Thyroid gland (tissue), 4 donors: Measurements from ENCODE around the gene AZGP1.
"Not testable (repeated sequence)": the region's sequence is repeated elsewhere in the genome, so short reads cannot be mapped to it uniquely, and the experiment has no call there.

ENCODE experiments used
- POLR2A ChIP-seq, 2 donors: fragments of 450-650 bp; IDR thresholded peaks; one replicate each; pipeline ENCODE4 v1.6.1; 2017; ENCODE audit warnings: antibody characterized with exemption in 2 of 2, mild to moderate bottlenecking in 2 of 2, moderate library complexity in 1 of 2
- TF ChIP-seq, protein P1 (sequence below), 6 experiments: fragments of 200-600 bp in 3 of 6; fragments of 450-650 bp in 3 of 6; sonication (generic) in 3 of 6; IDR thresholded peaks; one replicate each; pipeline ENCODE4 v1.5.1; 2016 to 2019; ENCODE audit warnings: antibody characterized with exemption in 6 of 6, mild to moderate bottlenecking in 2 of 6, inconsistent platforms in 1 of 6, moderate library complexity in 1 of 6

DNA sequence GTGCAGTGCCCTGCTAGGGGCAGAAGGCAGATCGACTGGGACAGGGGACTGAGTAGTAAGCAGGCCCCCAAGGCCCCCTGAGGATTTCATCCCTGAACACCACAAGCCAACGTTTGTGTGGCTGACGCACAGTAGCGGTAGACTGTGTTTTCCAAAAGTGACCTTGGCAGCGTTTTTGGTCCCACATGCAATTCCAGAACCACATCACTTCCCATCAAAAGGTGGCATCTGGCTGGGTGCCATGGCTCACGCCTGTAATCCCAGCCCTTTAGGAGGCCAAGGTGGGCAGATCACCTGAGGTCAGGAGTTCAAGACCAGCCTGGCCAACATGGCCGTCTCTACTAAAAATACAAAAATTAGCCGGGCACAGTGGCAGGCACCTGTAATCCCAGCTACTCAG lies 34.1 kb upstream of the AZGP1 start:
- TF ChIP-seq, protein P1, sequence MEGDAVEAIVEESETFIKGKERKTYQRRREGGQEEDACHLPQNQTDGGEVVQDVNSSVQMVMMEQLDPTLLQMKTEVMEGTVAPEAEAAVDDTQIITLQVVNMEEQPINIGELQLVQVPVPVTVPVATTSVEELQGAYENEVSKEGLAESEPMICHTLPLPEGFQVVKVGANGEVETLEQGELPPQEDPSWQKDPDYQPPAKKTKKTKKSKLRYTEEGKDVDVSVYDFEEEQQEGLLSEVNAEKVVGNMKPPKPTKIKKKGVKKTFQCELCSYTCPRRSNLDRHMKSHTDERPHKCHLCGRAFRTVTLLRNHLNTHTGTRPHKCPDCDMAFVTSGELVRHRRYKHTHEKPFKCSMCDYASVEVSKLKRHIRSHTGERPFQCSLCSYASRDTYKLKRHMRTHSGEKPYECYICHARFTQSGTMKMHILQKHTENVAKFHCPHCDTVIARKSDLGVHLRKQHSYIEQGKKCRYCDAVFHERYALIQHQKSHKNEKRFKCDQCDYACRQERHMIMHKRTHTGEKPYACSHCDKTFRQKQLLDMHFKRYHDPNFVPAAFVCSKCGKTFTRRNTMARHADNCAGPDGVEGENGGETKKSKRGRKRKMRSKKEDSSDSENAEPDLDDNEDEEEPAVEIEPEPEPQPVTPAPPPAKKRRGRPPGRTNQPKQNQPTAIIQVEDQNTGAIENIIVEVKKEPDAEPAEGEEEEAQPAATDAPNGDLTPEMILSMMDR (IDR thresholded peaks at IDR 0.05) = not testable (repeated sequence)
- not testable (repeated sequence) for TF ChIP-seq POLR2A (IDR thresholded peaks at IDR 0.05)
